Fibroblast of lung (primary cell): ENCODE results near the gene ASL. TPM values are rescaled to one million over a fixed set of nuclear protein-coding genes. Genes with fewer than 3 reads are reported as not detected.
A peak's percentile ranks its signal among the peaks of the same experiment; 100 is the strongest.

Source experiments
- DNase-seq, 2 donors: peaks; one replicate each; pipeline versions ENCODE4 v3.0.0 to v3.0.0-alpha.2; 2010; ENCODE audit warnings: low read depth in 2 of 2
- H2AFZ ChIP-seq: 2 replicates; pipeline ENCODE4 v1.5.1; 2012; ENCODE audit warnings: low read length, control low read depth, inconsistent platforms
- H3K27ac ChIP-seq: 2 replicates; pipeline ENCODE4 v1.5.1; 2011; ENCODE audit warnings: low read length, control low read depth; ENCODE audit not compliant: insufficient read depth
- H3K27me3 ChIP-seq: 2 replicates; pipeline ENCODE4 v1.5.1; 2011; ENCODE audit warnings: mild to moderate bottlenecking, low read length; ENCODE audit not compliant: control insufficient read depth, insufficient read depth
- H3K36me3 ChIP-seq: 2 replicates; pipeline ENCODE4 v1.5.1; 2011; ENCODE audit warnings: low read length; ENCODE audit not compliant: control insufficient read depth, insufficient read depth
- H3K4me1 ChIP-seq: 2 replicates; pipeline ENCODE4 v1.5.1; 2011; ENCODE audit warnings: low read length; ENCODE audit not compliant: control insufficient read depth, insufficient read depth; ENCODE audit errors: extremely low read depth
- H3K4me2 ChIP-seq: 2 replicates; pipeline ENCODE4 v1.5.1; 2011; ENCODE audit warnings: low read length, control low read depth; ENCODE audit not compliant: insufficient read depth; ENCODE audit errors: extremely low read depth
- H3K4me3 ChIP-seq, 4 experiments: fragments of 200-600 bp in 1 of 4; sonication (generic) in 1 of 4; replicated peaks in 1 of 4; 2 replicates each; pipeline ENCODE4 v1.5.1; 2011 to 2016; ENCODE audit warnings: low read length in 4 of 4, low read depth in 3 of 4, mild to moderate bottlenecking in 3 of 4, control low read depth in 2 of 4, inconsistent platforms in 1 of 4, mixed read lengths in 1 of 4; ENCODE audit not compliant: insufficient read depth in 1 of 4; ENCODE audit errors: control extremely low read depth in 1 of 4
- H3K79me2 ChIP-seq: 2 replicates; pipeline ENCODE4 v1.5.1; 2012; ENCODE audit warnings: mild to moderate bottlenecking, low read length, inconsistent platforms; ENCODE audit not compliant: control insufficient read depth, insufficient read depth
- H3K9ac ChIP-seq: 2 replicates; pipeline ENCODE4 v1.5.1; 2011; ENCODE audit warnings: mild to moderate bottlenecking, low read length, control low read depth; ENCODE audit not compliant: insufficient read depth
- H3K9me3 ChIP-seq: 2 replicates; pipeline ENCODE4 v1.5.1; 2012; ENCODE audit warnings: low read depth, low read length; ENCODE audit not compliant: control insufficient read depth, insufficient read depth
- H4K20me1 ChIP-seq: 2 replicates; pipeline ENCODE4 v1.5.1; 2011; ENCODE audit warnings: low read length; ENCODE audit not compliant: control insufficient read depth, insufficient read depth; ENCODE audit errors: extremely low read depth
- EZH2 ChIP-seq: IDR thresholded peaks from 2 replicates; pipeline ENCODE4 v1.5.1; 2012; ENCODE audit warnings: low read length, control low read depth, mild to moderate bottlenecking; ENCODE audit errors: missing control alignments
- polyA plus RNA-seq, 2 donors: library from polyadenylated mRNA; depleted of rRNA in 1 of 2; stranded (reverse) in 1 of 2; unstranded in 1 of 2; fragments of >200 nt; gene quantifications; 2 replicates each; pipeline ENCODE4 v1.2.1, GENCODE V29; 2011 to 2012; ENCODE audit warnings: missing spikeins in 1 of 2
- total RNA-seq: library from RNA; depleted of rRNA; stranded (reverse); fragments of >200 nt; gene quantifications from 2 replicates; pipeline ENCODE4 v1.2.1, GENCODE V29; 2014
- TF ChIP-seq, protein P1 (sequence below), 2 donors: IDR thresholded peaks in 1 of 2; conservative IDR thresholded peaks in 1 of 2; 1 replicate in 1 of 2; 2 replicates in 1 of 2; pipeline ENCODE4 v1.5.1; 2011 to 2012; ENCODE audit warnings: low read length in 2 of 2, control low read depth in 1 of 2, inconsistent platforms in 1 of 2, low read depth in 1 of 2, mild to moderate bottlenecking in 1 of 2

The ASL gene
- total and polyA plus RNA-seq, 2 donors (not counting 1 experiment from before 2014, with no cell fraction given): 27.0 to 36.0 TPM

DNA sequence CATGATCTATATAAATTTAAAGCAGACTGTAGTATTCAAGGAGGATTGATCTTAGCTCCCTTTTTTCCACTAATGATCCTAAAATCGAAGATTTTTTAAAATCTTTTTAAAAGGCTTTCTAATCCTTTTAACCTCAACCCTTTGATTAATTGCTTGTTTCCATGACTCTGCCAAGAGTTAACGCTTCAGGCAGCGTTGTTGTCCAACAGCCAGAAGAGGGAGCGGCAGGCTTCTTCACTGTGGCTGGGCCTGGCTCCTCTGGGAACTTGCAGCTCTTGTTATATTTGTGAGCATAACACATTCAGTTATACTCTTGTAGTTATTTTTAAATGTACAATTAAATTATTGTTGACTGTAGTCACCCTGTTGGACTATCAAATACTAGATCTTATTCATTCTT is 65.3 kb downstream of the ASL start:
- Histone ChIP-seq H3K4me1 (peaks cover 18% of the 10 kb centered on the region), H2AFZ (no peak overlapping the region), H3K4me3 (no peak overlapping the region), H3K79me2 (no peaks in the 10 kb centered on the region), H3K27ac (no peak overlapping the region), H4K20me1 (no peaks in the 10 kb centered on the region), H3K4me2 (no peak overlapping the region), H3K36me3 (peaks cover 8% of the 10 kb centered on the region), H3K27me3 (no peaks in the 10 kb centered on the region), H3K9me3 (no peaks in the 10 kb centered on the region), H3K9ac (no peak overlapping the region)
- DNase-seq: peak; percentile 82 to 92
- TF ChIP-seq, protein P1, sequence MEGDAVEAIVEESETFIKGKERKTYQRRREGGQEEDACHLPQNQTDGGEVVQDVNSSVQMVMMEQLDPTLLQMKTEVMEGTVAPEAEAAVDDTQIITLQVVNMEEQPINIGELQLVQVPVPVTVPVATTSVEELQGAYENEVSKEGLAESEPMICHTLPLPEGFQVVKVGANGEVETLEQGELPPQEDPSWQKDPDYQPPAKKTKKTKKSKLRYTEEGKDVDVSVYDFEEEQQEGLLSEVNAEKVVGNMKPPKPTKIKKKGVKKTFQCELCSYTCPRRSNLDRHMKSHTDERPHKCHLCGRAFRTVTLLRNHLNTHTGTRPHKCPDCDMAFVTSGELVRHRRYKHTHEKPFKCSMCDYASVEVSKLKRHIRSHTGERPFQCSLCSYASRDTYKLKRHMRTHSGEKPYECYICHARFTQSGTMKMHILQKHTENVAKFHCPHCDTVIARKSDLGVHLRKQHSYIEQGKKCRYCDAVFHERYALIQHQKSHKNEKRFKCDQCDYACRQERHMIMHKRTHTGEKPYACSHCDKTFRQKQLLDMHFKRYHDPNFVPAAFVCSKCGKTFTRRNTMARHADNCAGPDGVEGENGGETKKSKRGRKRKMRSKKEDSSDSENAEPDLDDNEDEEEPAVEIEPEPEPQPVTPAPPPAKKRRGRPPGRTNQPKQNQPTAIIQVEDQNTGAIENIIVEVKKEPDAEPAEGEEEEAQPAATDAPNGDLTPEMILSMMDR (conservative IDR thresholded peaks at IDR 0.05 in 1 of 2, IDR thresholded peaks at IDR 0.05 in 1 of 2; ENCODE audit: low read depth in 1 of 2, low read length in 2 of 2): peak; percentile 68 to 85
- TF ChIP-seq EZH2: no peak

DNA sequence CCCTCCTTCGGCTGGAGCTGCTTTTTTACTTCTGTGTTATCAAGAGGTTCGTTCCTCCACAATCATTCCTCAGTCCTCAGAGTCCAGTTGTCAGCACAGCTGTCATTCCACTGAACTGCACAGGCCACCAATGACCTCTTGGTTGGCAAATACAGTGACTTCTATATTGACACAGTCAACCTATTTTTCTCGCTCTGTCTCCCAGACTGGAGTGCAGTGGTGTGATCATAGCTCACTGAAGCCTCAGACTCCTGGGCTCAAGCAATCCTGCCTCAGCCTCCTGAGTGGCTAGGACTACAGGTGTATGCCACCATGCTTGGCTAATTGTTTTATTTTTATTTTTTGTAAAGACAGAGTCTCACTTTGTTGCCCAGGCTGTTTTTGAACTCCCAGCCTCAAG is 66.7 kb downstream of the ASL start:
- Histone ChIP-seq H4K20me1 (no peaks in the 10 kb centered on the region), H3K4me2 (no peak overlapping the region), H3K4me1 (peaks cover 24% of the 10 kb centered on the region), H3K27me3 (no peaks in the 10 kb centered on the region), H3K36me3 (peaks cover 8% of the 10 kb centered on the region), H2AFZ (no peak overlapping the region), H3K79me2 (no peaks in the 10 kb centered on the region), H3K27ac (no peak overlapping the region), H3K9ac (no peak overlapping the region), H3K9me3 (no peaks in the 10 kb centered on the region), H3K4me3 (no peak overlapping the region)
- TF ChIP-seq, protein P1 (conservative IDR thresholded peaks at IDR 0.05 in 1 of 2, IDR thresholded peaks at IDR 0.05 in 1 of 2; ENCODE audit: low read depth in 1 of 2, low read length in 2 of 2): no peak
- no peak for TF ChIP-seq EZH2
- no peak for DNase-seq

DNA sequence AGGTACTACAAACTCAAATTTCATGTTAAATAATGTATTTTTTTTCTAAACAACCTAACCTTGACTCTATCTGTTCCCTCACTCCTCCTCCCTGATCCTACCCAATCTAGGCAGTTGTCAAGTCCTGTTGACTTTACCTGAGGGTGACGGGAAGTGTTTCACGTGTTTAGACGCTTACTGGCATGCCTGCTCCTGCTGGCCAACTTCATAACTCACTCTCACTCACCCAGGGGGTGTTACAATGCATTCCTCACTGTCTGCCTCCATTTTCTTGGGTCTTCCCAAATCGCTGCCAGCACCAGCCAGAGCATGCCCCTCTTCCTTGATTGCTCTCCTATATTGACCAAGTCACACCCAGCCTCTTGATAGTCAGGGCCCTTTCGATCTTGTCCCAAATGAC is 67.4 kb downstream of the ASL start:
- no peak for DNase-seq
- H3K27ac ChIP-seq: no peak overlapping the region
- no peaks in the 10 kb centered on the region for H3K27me3 ChIP-seq
- no peak overlapping the region for H3K4me2 ChIP-seq
- H3K36me3 ChIP-seq: peaks cover 8% of the 10 kb centered on the region
- no peaks in the 10 kb centered on the region for H4K20me1 ChIP-seq
- TF ChIP-seq EZH2: no peak
- TF ChIP-seq, protein P1 (conservative IDR thresholded peaks at IDR 0.05 in 1 of 2, IDR thresholded peaks at IDR 0.05 in 1 of 2; ENCODE audit: low read depth in 1 of 2, low read length in 2 of 2): no peak
- H3K4me3 ChIP-seq: no peak overlapping the region
- no peak overlapping the region for H2AFZ ChIP-seq
- H3K9ac ChIP-seq: no peak overlapping the region
- H3K4me1 ChIP-seq: peaks cover 24% of the 10 kb centered on the region
- H3K9me3 ChIP-seq: no peaks in the 10 kb centered on the region
- H3K79me2 ChIP-seq: no peaks in the 10 kb centered on the region

Other genes starting within 250 kb of the ASL start
- gene VKORC1L1, start 202.7 kb upstream of the ASL start, total RNA-seq: 11.3 and 12.7 TPM in 2 replicates
- gene VKORC1L1, start 202.7 kb upstream of the ASL start, polyA plus RNA-seq: 20.0 and 24.2 TPM in 2 replicates
- 20.5 and 21.8 TPM in 2 replicates for gene GUSB, start 93.6 kb upstream of the ASL start, total RNA-seq
- 42.6 and 54.4 TPM in 2 replicates for gene GUSB, start 93.6 kb upstream of the ASL start, polyA plus RNA-seq
- gene CRCP, start 39.0 kb downstream of the ASL start, total RNA-seq: 27.7 and 38.3 TPM in 2 replicates
- 32.9 and 34.9 TPM in 2 replicates for gene CRCP, start 39.0 kb downstream of the ASL start, polyA plus RNA-seq
- 151 and 189 TPM in 2 replicates for gene TPST1, start 129.5 kb downstream of the ASL start, total RNA-seq
- 73.9 and 81.8 TPM in 2 replicates for gene TPST1, start 129.5 kb downstream of the ASL start, polyA plus RNA-seq